DMS153 (cell line): ENCODE measurements around the gene IGIP.

Experiments used
- DNase-seq: peaks from one replicate; lab custom pipeline; 2025; lab: John Stamatoyannopoulos, UW

The IGIP gene

GRCh38 chr5:140166911-140167310 lies 41.2 kb downstream of the IGIP start:
- no peak for DNase-seq

DNA sequence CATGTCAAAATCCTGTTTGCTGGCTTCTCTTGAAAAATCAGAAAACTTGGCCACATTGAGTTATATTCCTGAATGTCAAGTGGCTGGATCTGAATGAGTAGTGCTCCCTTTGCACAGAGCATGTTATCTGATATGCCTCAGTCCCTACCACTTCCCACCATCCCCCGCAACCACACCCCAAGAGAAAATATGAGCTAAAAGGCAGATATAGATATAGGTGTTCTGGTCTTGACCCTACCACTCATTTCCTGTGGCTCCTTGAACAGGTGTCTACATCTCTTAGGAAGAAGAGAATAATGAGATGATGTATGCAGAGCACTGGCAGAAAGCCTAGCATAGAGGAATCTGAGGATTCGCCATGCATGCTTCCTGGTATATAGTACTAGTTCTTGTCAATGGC lies 42.6 kb downstream of the IGIP start:
- DNase-seq: no peak

- DNase-seq: no peak
Observed at GRCh38 chr5:140169410-140169809, 43.7 kb downstream of the IGIP start.

DNA sequence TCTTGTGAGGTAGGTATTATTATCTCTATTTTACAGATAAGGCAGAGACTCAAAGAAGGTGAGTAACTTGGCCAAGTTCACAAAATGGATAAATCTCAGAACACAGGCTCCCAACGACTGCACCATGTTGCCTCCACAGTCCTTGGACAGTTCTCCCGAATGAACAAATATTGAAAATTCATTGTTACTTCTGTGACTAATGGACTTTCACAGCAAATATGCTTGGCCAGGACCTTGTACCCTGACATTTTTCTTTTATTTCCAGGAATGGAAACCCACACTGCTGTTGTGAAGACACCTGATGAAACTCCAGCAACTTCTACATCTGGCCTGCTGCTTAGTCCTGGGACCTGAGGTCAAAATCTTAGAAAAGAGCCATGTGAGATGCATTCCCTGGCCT lies 46.7 kb downstream of the IGIP start:
- no peak for DNase-seq

GRCh38 chr5:140174014-140174413 lies 48.3 kb downstream of the IGIP start:
- DNase-seq: no peak

- DNase-seq: peak; percentile 86
Observed at GRCh38 chr5:140174465-140175366, 49.0 kb downstream of the IGIP start, which contains the start of gene CYSTM1. Gene CYSTM1, plus strand, starts transcription at chr5:140175188. Its CDS starts 19,278 bp downstream, at chr5:140194466.

GRCh38 chr5:140175367-140176030 lies 49.8 kb downstream of the IGIP start:
- DNase-seq: no peak

DNA sequence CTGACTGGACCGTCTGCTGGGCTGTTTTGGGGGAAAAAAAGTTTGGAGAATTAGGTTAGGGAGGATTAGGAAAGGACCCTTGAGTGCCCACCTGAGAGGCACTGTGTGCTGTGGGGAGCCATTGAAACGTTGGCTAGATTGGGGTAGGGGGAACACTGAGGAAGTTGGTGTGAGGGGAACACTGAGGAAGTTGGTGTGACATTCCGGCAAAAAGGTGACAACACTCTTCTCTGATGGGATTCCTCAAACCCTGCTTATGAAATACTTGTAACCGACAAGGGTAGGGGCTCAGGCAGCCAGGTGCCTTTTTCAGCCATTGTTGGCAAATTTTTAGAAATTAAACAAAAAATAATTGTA lies 50.3 kb downstream of the IGIP start:
- no peak for DNase-seq

- DNase-seq: no peak
Observed at GRCh38 chr5:140178086-140178410, 52.3 kb downstream of the IGIP start.

DNA sequence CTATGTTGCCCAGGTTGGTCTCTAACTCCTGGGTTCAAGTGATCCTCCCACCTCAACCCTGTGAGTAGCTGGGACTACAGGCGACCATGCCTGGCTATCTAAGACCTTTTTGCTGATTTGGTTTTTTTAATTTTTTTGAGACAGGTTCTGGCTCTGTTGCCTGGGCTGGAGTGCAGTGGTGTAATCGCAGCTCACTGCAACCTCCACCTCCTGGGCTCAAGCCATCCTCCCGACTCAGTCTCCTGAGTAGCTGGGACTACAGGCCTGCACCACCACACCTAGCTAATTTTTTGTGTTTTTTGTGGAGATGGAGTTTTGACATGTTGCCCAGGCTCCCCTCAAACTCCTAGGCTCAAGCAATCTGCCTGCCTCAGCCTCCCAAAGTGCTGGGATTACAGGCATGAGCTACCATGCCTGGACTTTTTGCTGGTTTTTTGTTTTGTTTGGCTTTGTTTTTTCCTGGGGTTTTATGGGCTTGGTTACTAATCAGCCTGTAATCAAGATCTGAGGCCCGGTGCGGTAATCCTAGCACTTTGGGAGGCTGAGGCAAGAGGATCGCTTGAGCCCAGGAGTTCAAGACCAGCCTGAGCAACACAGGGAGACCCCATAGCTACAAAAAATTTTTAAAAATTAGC lies 52.9 kb downstream of the IGIP start:
- DNase-seq: no peak
